ENCODE data around the gene PEX6. TPM values are rescaled to one million over a fixed set of nuclear protein-coding genes. Genes with fewer than 3 reads are reported as not detected.

Gene PEX6
- 10 to 100 TPM; 17.2 to 50.0 (median 33.2) TPM for total RNA-seq

- Histone ChIP-seq H3K4me3 (peak within 1 kb of the TSS; percentile 53 to 99 (median 89)), H3K9me3 (no peaks in the 10 kb centered on the region), H3K27ac (peak within 1 kb of the TSS; percentile 95 to 99 (median 96)), H3K27me3 (no peaks in the 10 kb centered on the region), H3K4me1 (peaks cover 15 to 38% (median 23%) of the 10 kb centered on the region in 4 donors), H3K36me3 (no peaks in the 10 kb centered on the region)
- intact Hi-C loops (cut with DNase I; ENCODE audit: low total_unique reads), result no loop called here
- 0% methylated on average over 4 to 41 of the region's 59 CpGs for WGBS, 2 donors (ENCODE audit: low coverage in 1 of 2)
- peak; percentile 62 to 96 (median 85) for TF ChIP-seq POLR2AphosphoS5 (IDR thresholded peaks at IDR 0.05)
- TF ChIP-seq CTCF (IDR thresholded peaks at IDR 0.05), result no peak
- TF ChIP-seq POLR2A (IDR thresholded peaks at IDR 0.05), result peak; percentile 76
- TF ChIP-seq EP300 (IDR thresholded peaks at IDR 0.05; ENCODE audit: low read depth), result no peak
- in situ Hi-C loops (cut with MboI; ENCODE audit: low pct_ligation_motif_present in 1 of 4, low pct_unique_long_range_greater_than_20kb in 1 of 4, low sequenced_read_pairs in 3 of 4), result no loop called here
- peak; percentile 92 for DNase-seq
These were observed at the start of gene PEX6 for GRCh38 chr6:42978839-42979522. Gene PEX6 (minus strand): TSS chr6:42979181. CDS start chr6:42979150, 31 bp downstream.

- intact Hi-C loops (cut with DNase I; ENCODE audit: low total_unique reads), result no loop called here
- TF ChIP-seq EP300 (IDR thresholded peaks at IDR 0.05; ENCODE audit: low read depth), result no peak
- TF ChIP-seq POLR2AphosphoS5 (IDR thresholded peaks at IDR 0.05), result no peak
- no peak for TF ChIP-seq POLR2A (IDR thresholded peaks at IDR 0.05)
- no peak for TF ChIP-seq CTCF (IDR thresholded peaks at IDR 0.05)
These were observed 47.4 kb upstream of the PEX6 start for GRCh38 chr6:43026365-43026764.

GRCh38 chr6:43024436-43024835, 45.5 kb upstream of the PEX6 start:
- no peak for TF ChIP-seq EP300 (IDR thresholded peaks at IDR 0.05; ENCODE audit: low read depth)
- no peak for TF ChIP-seq POLR2AphosphoS5 (IDR thresholded peaks at IDR 0.05)
- no peak for DNase-seq
- 80 to 81% methylated on average over 2 of the region's 2 CpGs for WGBS, 2 donors (ENCODE audit: low coverage in 1 of 2)
- intact Hi-C loops (cut with DNase I; ENCODE audit: low total_unique reads) (no loop called here), in situ Hi-C loops (cut with MboI; ENCODE audit: low pct_ligation_motif_present in 1 of 4, low pct_unique_long_range_greater_than_20kb in 1 of 4, low sequenced_read_pairs in 3 of 4) (no loop called here)
- Histone ChIP-seq H3K4me1 (peaks cover 13 to 23% (median 21%) of the 10 kb centered on the region in 4 donors), H3K4me3 (no peak overlapping the region), H3K36me3 (peaks cover 0 to 47% (median 21%) of the 10 kb centered on the region in 4 donors), H3K9me3 (no peaks in the 10 kb centered on the region), H3K27me3 (no peaks in the 10 kb centered on the region), H3K27ac (no peak overlapping the region)

More at GRCh38 chr6:43026365-43026764, 47.4 kb upstream of the PEX6 start:
- Histone ChIP-seq H3K36me3 (peaks cover 0 to 55% (median 26%) of the 10 kb centered on the region in 4 donors), H3K27me3 (no peaks in the 10 kb centered on the region), H3K4me3 (no peak overlapping the region), H3K9me3 (no peaks in the 10 kb centered on the region), H3K27ac (no peak overlapping the region), H3K4me1 (peaks cover 10 to 15% (median 13%) of the 10 kb centered on the region in 4 donors)
- WGBS, 2 donors (ENCODE audit: low coverage in 1 of 2), result 73 to 94% methylated on average over 2 to 5 of the region's 5 CpGs
- in situ Hi-C loops (cut with MboI; ENCODE audit: low pct_ligation_motif_present in 1 of 4, low pct_unique_long_range_greater_than_20kb in 1 of 4, low sequenced_read_pairs in 3 of 4), result no loop called here
- DNase-seq, result no peak

GRCh38 chr6:43021270-43022047, 42.5 kb upstream of the PEX6 start, which contains the start of gene RRP36:
Gene RRP36 (plus strand): TSS chr6:43021623. CDS start chr6:43021655, 32 bp downstream.
- Histone ChIP-seq H3K4me3 (peak within 1 kb of the TSS; percentile 77 to 97 (median 92)), H3K27me3 (no peaks in the 10 kb centered on the region), H3K36me3 (peaks cover 0 to 26% (median 10%) of the 10 kb centered on the region in 4 donors), H3K27ac (peak within 1 kb of the TSS; percentile 90 to 94 (median 92)), H3K9me3 (no peaks in the 10 kb centered on the region), H3K4me1 (peaks cover 17 to 28% (median 27%) of the 10 kb centered on the region in 4 donors)
- TF ChIP-seq POLR2AphosphoS5 (IDR thresholded peaks at IDR 0.05) (peak; percentile 30 to 67 (median 61)), CTCF (IDR thresholded peaks at IDR 0.05) (no peak), EP300 (IDR thresholded peaks at IDR 0.05; ENCODE audit: low read depth) (no peak), POLR2A (IDR thresholded peaks at IDR 0.05) (peak; percentile 40)
- in situ Hi-C loops (cut with MboI; ENCODE audit: low pct_ligation_motif_present in 1 of 4, low pct_unique_long_range_greater_than_20kb in 1 of 4, low sequenced_read_pairs in 3 of 4) (no loop called here), intact Hi-C loops (cut with DNase I; ENCODE audit: low total_unique reads) (no loop called here)
- peak; percentile 81 for DNase-seq
- 0 to 2% methylated on average over 5 to 43 of the region's 56 CpGs for WGBS, 2 donors (ENCODE audit: low coverage in 1 of 2)
